GM19193 (cell line): ENCODE measurements around the gene RMDN2.

Experiments
- POLR2A ChIP-seq: IDR thresholded peaks from 4 replicates; pipeline ENCODE4 v1.6.1; 2011; ENCODE audit not compliant: insufficient read depth, insufficient read length; ENCODE audit errors: extremely low read depth

Gene RMDN2

DNA sequence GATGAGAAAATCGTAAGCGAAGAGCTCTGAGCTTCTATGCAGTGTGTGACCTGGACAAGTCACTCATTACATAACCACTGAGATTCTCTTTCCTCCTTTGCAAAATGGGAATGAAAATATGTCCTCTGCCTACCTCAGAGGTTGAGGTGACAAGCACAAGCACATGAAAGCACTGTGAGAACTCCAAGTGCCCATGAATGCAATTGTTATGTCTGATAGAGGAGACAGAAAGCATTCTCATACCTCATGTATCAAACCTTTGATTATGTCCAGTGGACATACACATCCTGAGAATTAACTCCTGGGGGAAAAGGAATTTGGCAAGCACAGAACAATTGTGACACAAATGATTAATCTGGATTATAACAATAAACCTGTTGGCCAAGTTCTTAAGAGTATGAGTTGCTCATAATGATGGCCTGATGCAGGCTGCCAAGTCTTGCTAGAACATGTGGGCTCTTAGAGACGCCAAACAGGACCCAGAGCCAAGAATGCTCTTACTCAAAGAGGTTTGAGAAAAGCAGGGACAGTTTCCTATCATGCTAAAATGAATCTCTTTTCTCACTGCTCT lies 8.5 kb upstream of the RMDN2 start:
- no peak for TF ChIP-seq POLR2A

DNA sequence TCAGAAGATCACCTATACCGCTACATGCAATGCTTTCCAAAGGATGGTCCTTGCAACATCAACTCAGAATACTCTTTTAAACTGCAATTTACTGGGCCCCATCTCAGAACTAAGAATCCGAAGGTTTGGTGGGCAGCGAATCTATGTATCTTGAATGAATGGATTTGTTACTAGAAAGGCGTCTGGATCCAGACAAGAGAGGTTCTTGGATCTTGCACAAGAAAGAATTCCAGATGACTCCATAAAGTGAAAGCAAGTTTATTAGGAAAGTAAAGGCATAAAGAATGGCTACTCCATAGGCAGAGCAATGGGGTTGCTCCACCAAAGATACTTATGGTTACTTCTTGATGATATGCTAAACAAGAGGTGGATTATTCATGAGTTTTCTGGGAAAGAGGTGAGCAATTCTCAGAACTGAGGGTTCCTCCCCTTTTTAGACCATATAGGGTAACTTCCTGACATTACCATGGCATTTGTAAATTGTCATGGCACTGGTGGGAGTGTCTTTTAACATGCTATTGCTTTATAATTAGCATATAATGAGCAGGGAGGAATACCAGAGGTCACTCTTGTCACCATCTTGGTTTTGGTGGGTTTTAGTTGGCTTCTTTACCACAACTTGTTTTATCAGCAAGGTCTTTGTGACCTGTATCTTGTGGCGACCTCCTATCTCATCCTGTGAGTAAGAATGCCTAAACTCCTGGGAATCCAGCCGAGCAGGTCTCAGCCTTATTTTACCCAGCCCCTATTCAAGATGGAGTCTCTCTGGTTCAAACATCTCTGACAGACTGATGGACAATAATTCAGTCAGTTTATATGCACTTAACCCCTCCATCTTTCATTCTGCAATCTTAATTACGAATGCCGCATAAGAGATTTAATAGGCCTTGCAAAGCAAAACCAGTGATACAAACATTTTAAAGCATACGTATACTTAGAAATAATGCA lies 7.5 kb upstream of the RMDN2 start:
- TF ChIP-seq POLR2A = no peak

- no peak for TF ChIP-seq POLR2A
These were observed 6.3 kb upstream of the RMDN2 start for GRCh38 chr2:37918742-37919186.

GRCh38 chr2:37919631-37920032 lies 5.5 kb upstream of the RMDN2 start:
- no peak for TF ChIP-seq POLR2A

DNA sequence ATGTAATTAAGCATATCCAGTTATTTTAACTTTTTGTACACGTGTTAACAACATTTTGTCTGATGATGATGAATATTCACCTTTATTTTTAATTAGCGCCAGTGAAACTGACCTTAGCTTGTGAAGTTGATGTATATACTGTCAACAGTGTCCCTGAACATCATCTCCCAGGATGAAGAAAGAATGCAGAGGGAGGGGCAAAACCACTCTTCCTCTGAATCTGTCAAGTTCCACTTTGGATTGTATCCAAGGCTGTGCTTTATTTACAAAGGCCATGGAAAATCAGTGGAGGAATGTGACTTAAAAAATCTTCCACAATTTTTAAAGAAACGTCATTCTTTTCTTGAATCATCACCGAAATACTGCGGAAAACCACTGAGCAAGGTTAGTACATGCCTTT lies 4.5 kb upstream of the RMDN2 start:
- TF ChIP-seq POLR2A = no peak

GRCh38 chr2:37921781-37922180 lies 3.3 kb upstream of the RMDN2 start:
- TF ChIP-seq POLR2A = no peak

GRCh38 chr2:37923308-37924055 lies 1.6 kb upstream of the RMDN2 start:
- TF ChIP-seq POLR2A = no peak

GRCh38 chr2:37926635-37927034 lies 1.5 kb downstream of the RMDN2 start:
- no peak for TF ChIP-seq POLR2A

- TF ChIP-seq POLR2A = no peak
These were observed 3.3 kb downstream of the RMDN2 start for GRCh38 chr2:37928377-37928776.

DNA sequence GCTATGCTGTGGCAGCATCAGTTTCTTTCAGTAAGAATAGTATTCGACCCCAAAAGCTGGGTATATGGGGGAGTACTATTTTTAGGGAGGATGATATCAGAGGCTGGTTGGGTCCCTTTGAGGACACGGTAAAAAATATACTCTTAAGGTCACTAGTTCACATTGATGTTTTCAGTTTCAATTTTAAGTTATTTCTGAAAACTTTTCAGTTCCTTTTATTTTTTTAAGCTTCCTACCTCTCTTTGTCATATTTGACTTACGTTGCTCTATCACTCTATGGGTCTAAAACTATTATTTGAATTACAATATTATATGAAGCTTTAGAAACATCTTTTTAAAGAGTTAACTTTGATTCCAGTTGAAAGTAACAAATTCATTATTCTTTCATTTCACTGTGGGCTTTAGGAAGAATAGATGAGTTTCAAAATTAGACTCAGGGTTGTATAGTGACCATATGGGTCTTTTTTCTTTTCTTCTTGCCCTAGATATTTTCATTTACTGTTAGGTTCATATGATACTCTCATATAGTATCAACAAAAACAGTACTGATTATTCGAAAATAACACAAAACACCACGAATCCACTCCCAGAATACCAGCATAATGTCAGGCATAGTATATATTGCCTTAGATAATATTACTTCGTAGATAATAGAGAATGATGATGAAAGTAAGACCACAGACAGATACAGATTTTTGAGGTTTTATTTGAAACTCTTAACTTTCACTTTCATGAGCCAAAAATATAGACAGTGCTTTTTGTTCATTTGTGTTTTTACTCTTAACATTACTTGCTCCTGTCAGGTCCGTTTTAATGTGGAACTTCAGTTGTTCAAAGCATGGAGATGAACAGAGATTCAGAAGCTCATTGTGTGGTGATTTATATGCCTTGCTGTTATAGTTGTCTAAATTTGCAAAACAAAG lies 9.8 kb downstream of the RMDN2 start:
- no peak for TF ChIP-seq POLR2A

DNA sequence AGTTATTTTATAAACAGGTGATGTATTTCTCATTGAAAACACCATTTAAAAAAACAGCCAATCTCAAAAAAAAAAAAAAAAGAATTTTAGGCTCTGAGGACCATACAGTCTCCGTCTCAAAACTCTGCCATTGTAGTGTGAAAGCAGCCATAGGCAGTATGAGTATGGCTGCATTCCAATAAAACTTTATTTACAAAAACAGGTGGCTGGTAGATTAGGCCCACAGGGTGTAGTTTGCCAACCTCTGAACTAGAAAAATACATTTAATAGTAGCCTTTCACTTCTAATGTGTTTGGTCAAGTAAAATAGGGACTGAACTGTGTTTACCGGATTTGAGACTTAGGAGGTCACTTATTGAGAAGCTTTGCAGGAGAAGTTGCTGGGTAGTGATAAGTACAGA lies 19.2 kb downstream of the RMDN2 start:
- TF ChIP-seq POLR2A = no peak

DNA sequence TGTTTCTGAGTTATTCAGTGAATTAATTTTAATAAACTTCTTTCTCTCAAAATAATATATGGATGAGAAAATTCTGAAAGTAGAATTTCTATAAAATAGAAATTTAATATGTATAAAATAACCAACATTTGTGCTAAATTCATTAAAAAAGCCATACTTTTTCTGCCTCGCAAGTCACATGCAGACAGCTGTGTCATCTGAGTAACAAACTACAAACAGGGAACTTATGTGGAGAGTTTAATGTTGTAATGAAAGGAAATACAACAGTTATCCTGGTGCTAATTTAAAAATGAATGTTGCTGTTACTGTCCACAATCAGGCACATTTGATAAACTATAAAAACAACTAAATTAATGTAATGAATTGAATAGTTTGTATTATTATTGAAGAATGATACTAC lies 22.2 kb downstream of the RMDN2 start:
- TF ChIP-seq POLR2A = no peak

- TF ChIP-seq POLR2A = no peak
These were observed 41.2 kb downstream of the RMDN2 start for GRCh38 chr2:37966326-37966725.

DNA sequence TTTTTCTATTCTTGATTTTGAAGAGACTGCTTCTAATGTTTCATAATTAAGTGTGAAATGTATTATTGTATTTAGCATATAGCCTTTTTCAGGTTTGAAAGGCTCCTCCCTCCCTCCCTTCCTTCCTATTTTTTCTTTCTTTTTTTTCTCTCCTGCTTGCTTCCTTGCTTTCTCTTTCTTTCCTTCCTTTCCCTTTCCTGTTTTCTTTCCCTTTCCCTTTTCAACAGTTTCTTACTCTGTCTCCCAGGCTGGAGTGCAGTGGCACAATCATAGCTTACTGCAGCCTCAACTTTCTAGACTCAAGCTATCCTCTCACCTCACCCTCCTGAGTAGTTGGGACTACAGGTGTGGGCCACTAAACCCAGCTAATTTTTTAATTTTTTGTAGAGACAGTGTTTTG lies 44.6 kb downstream of the RMDN2 start:
- TF ChIP-seq POLR2A = no peak
